GOT3 (cell line): ENCODE data around the gene ASTN2.

Experiments used
- DNase-seq: peaks from one replicate; lab custom pipeline; 2025; ENCODE audit warnings: mixed read lengths; lab: John Stamatoyannopoulos, UW

Gene ASTN2

DNA sequence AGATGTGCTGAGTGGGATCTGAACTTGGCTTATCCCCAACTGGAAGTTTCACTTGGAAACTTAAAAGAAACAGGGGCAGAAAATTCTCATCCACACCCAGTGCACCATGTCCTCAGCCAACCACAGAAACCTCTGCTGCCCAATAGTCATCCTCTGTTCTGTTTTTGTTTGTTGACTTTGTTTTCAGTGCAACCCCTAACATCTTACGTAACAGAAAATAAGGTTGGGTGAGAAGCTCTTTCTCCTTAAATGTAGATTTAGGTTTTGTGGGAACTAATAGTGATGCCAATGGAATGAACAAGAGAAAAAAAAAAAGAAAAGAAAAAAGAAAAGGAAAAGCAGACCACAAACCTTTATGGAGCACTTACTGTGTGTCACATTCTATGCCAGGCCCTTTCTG is 998.4 kb downstream of the ASTN2 start:
- DNase-seq = no peak

DNA sequence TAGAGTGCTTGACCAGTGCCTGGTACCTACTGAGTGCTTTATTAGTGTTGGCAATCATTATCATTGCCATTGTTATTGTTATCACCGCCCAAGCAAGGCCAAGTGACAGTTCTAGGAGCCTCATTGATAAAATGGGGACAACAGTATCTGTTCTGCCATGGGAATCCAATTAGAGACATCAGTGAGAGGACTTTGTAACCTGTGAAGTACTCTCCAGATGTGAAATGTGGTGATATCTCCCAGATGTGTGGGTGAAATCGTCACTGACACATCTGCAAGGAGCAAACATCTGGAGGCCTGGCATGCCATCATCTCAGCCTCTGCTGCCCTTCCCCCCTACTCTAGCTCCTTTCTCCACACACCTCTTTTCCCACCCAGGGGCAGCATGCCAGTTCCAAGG is 1000.5 kb downstream of the ASTN2 start:
- no peak for DNase-seq

DNA sequence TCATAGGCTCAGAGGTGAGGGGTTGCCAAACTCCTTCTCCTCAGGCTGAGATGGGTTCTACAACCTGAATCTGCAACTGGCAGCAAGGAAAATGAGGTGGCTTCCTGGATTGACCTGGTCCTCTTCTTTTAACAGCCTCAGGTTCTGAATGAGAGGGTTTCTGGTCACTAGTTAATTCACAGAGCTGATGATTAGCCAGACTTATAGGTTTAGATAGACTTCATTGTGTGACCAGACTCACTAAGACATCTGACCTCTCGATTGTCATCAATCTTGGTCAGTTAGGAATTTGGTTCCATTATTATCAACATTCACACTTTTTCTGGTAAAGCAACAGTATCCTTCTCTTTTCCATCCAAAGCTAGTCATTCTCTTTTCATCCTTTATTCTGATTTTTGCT is 1003.4 kb downstream of the ASTN2 start:
- no peak for DNase-seq

DNA sequence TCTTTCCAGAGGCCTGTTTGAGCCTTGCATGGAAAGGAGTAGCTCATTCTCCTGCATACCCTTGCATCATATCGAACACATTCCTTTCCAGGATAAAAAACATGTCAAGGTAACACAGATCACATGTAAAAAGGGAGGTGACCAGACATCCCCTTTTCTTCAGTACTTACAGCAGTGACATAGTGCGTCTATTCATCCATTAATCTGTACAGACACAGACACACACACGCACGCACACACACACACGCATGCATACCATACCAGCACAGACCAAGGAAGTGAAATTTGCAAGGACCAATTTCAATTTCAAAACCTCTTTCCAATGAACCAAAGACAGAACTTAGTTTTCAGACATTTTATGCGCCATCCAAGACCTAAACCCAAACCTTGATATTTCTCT is 1005.2 kb downstream of the ASTN2 start:
- no peak for DNase-seq

DNA sequence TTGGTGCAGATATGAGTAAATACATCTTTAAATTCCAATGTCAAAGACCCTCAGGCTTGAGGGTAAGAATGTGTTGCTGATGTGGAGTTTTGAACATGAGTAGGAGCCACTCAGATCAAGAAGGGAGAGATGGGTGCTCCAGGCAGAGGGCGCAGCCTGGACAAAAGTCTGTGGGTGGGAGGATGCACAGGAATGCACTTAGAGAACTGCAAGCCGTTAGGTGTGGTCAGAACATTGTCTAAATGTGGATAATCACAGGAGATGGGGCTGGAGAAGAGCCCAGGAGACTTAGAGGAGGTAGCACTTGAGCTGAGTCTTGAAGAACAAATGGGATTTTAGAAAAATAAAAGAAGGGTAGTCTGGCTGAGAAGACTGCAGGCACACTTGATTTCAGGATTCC is 1005.7 kb downstream of the ASTN2 start:
- DNase-seq = no peak

DNA sequence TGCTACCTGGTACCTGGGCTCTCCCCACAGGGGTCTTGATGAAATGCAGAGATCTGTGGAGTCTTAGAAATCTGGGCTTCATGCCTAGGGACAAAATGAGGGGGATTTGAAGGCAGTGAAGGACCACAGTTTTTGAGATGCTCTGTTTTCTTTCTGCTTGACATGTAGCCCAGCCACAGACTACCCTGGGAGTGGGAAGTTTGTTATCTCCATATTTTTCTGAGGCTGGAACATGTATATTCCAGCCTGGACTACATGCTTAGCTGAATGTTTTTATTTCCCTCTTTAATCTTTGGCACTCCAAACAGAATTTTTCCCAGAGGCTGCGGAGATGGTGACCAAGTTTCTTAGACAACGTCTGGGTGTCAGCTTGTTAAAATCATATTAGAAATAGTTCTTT is 1008.4 kb downstream of the ASTN2 start:
- DNase-seq = no peak

DNA sequence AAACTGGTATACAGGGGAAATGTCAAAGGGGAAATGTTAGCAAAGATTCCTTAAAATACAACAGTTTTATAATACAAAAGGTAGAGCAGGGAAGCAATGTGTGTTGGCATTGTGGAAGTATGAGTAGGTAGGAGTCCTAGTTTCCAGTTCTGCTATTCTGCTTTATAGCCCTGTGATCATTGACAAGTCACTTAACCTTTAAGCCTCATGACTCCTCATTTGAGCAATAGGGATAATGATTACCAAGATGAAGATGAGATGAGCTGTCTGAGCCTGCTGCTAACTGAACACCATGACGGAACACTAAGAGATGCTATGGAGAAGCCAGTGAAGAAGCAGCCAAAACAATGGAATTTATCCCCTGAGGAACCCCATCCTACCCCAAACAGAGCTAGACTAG is 1009.5 kb downstream of the ASTN2 start:
- no peak for DNase-seq

DNA sequence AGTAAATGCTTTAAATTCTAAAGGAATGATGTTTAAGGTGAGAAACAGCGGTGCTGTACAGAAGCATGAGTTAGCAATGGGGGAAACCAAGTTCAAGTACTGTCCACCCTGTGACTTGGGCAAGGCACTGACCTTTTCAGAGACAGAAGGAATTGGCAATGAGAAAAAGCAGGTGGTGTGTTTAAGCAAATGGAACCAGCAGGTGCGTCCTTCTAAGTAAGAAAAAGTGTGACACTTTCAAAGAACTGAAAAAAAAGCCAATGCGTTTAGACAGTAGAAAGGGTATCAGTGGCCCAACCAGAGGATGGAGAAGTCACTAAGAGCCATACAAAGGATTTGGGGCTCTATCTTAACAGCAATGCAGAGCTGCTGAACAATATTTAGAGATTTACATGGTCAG is 1010.6 kb downstream of the ASTN2 start:
- DNase-seq = no peak

DNA sequence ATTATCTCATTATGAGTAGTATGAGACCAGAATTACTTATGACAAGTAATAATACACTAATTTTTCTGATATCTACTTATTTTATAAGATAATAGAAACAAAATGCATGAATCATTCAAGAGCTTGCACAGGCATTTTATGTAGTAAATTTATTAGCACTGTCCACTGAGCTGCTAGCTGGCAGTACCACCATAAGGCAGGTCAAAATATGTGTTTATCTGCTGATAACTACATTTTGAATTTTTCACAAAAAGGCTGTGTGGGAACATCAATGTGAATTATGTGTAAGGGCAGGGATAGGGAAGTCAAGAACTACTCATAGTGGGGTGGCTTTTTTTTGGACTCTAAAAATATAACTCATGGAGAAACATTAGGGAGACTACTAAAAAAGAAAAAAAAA is 1011.7 kb downstream of the ASTN2 start:
- no peak for DNase-seq

DNA sequence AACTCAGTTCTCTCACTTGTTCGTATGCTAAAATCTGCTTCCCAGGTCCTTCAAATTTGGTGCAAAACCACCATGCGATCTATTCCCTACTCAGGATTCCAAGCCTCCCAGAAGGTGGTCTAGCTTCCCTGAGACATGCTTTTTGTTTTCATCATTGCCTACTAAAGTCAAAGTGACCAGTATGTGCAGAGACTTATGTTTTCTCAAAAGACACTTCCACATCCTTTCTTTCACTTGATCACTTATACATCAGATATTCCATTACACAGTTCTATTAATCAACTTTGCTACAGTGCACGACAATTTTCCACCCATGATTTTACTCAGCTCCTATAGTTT is 1019.2 kb downstream of the ASTN2 start:
- DNase-seq = no peak

DNA sequence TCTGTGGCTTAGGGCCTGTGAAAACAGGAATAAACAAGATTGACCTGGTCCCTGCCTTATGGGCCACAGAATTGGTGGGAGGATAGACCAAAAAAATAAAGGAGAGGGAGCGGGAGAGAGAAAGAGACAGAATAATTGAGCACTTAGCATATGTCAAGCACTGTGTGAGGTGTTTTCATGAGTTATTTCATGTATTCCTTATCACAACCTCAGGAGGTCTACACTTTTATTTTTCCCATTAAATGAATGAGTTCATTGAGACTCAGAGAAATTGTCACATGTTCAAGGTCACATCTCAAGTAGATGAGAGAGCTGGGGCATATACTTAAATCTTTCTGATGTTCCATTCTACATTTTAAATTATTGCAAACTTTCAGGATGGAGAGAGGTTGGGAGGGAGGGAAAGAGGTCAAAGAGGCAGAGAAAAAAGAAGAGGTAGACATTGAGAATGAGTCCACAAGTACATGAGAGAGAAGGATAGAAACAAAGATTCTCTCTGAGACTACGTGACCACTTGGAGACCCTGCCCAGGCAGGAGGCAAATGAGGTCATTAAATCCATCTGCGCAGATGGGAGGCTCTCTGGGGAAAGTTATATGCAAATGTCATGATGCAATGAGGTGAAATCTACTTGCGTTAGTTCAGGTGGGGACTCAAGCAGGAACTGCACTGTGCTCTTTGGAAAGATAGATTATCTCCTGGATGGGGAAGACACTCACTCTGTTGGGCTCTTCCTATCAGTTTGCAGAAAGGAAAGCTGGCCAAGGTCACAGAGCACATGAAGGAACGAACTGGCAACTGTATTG is 1019.8 kb downstream of the ASTN2 start:
- no peak for DNase-seq

DNA sequence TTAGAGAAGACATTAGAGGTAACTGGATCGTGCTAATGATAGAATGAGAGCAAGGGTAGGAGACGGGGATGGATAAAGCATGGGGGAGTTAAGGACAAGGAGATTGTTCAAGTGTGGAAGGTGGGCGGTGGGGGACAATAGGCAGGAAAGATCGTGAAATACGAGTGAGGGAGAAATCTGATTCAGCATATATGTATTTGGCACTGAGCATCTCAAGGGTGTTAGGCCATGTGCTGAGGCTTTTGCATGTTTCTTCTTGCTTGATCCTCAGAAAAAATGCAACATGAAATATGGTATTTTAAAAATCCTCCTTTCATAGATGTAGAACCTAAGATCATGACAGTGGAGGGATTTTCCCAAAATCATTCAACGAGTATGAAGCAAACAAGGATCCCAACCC is 1020.8 kb downstream of the ASTN2 start:
- no peak for DNase-seq

DNA sequence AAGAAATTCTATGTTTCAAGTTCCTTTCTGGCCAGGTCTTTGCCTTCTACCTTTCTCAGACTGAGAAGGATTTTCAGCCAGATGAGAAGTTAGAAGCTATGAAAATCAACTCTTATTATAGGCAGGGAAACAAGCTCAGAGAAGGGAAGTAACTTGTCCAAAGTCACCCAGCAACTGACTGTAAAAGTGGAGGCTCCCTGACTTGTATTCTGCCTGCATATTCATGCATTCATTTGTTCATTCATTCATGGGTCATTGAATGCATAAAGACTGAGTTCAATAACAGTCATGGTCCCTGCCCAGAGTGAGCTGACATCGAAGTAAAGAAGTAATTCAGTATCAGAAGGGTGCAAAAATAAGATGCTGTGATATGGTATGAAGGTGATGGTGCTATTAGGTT is 1021.7 kb downstream of the ASTN2 start:
- no peak for DNase-seq

DNA sequence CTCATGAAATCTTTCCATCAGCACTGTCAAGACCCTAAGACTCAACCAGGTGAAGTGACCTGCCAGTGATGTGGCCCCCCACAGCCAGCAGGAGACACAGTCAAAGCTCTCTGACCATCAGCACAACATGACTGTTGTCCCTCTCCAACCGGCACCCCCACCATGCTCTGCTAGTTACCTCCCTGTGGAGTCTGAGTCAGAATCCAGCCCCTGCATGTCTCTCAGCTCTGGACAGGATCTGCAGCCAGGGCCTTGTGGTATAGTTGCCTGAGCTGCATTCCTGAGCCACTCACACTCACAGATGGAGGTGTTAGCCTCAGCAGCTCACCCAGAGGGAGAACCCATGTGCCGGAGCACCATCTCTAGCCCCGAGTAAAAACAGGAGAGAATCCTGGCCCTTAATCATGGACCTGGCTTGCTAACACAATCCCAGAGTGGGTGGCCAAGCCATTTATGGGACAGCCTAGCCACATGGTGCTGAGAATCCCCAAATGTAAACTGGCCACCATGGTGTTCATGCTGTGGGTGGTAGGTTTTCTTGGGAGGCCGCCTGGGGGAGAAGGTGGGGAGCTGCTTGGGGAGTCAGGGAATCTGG is 1023.5 kb downstream of the ASTN2 start:
- no peak for DNase-seq

DNA sequence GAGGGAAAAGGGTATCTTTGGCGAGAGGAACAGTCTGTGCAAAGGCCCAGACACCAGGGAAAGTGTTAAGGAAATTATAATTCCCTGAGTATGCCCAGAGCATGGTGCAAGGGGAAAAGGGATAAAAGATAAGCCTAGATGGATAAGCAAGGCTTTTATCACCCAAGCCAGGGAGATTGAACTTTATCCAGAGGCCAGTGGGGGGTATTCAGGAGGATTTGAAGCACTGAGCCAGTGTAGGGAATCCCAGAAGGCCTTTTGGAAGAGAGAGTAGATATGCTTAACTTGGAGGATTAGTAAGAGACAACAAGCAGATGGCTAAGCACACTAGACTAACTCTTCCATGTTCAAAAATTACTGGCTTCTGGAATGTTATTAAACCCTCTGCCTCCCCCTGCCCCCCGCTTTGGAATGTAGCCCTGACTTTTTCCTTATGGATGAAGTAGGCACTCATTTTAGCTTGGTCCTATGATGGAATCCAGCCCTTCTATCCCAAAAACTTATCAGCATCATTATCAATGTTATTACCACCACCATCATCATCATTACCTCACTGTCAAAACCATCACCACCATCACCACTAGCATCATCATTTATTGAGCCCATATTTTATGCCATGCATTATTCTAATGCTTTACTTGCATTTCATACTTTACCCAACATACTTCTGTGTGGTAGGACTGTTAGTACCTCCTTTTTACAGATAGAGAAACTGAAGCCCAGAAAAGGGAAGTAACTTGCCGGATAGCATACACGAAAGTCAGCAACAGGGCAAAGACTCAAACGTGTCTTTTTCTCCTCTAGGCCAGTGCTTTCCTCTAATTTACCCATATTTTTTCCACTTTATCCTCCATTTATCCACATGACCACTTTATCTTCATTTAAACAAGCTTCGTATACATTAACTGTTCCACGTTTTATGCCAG is 1024.3 kb downstream of the ASTN2 start:
- no peak for DNase-seq

DNA sequence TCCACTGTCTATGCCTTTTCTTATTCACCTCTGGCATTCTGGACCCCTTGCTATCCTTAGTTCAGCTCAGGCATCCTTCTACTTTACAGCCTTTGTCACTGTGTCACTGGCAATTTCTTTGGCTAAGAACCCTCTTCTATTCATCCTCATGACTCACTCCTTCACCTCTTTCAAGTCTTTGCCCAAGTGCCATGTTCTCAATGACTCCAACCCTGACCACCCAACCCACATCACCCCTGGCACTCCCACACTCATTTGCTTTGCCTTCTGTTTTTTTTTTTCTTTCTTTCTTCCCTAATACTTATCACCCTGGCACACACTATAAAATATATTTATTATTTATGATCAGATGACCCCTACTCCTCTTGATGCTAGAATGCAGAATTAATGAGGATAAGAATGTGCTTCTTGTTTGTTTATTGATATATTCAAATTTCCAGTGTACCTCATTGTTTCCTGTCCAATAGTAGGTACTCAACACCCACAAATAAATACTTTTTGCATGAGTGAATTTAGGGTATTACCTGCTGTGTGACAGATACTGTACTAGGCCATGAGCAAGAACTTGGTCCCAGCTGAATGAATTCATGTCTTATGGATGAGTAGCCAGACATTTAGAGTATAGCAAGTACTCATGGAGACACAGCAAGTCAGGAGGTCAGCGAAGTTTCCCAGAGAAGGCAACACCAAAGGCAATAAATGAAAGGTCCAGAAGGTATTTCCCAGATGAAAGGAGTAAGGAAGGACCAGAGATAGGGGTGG is 1025.1 kb downstream of the ASTN2 start:
- DNase-seq = no peak

DNA sequence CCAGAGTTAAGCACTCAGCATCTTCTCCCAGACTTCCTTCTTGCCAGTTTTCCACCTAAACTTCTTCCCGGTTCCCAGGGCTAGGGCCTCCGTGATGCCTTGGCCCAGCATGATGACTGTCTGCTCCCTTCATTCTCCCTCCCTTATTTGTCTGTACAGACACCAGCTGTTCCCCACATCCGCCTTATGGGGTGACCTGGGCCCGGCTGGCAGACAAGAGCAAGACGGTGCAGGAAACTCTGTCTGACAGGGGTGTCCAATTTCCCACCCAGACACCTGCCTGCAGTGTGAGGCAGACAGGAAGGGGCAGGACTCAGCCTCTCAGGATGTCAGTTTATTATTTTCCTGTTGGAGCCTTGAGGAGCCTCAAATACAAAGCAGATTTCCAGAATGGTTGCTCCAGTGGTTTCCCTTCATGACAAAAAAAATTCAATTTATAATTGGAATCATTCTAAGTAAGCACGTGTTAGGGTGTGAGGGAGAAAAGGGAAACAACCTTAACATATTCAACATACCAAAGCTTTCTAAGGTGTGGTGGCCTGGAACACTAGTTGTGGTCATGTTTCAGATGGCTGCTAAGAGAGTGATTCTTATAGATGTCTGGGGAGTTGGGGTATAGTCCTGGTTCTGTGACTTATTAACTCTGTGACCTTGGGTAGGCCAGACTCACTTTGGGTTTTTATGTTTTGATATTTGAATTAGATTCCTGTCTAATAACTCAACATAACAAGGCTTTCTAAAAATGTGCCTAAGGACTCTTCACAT is 1026.7 kb downstream of the ASTN2 start:
- no peak for DNase-seq

DNA sequence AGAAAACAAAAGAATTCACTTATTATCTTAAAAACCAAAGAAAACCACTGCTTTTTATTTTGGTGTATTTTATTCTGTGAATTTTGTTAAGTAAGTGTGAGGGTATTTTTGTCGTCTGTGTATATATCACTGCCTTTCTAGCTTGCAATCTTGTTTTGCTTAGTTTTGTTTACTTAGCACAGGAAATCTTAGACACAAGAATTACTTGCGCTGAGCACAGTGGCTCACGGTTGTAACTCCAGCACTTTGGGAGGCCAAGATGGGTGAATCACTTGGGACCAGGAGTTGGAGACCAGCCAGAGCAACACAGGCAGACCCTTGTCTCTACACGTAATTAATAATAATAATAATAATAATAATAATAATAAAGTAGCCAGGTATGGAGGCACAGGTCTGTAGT is 1030.9 kb downstream of the ASTN2 start:
- no peak for DNase-seq

DNA sequence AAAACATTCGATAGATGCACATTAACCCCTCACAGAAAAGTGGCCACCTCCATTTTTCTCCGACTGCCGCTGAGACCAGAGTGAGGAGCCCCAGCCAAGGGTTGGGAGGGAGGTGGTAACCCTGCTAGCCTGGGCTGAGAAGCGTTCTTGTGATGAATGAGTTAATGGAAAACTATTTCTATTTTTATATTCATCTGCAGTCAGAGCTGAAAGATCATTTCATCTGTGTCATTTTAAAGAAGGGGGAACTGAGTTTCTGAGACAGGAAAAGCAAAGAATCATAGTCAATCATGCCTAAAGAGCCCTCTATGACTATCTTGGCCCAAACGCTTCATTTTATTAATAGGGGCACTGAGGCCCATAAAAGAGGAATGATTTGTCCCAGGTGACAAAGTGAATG is 1031.7 kb downstream of the ASTN2 start:
- DNase-seq = no peak

DNA sequence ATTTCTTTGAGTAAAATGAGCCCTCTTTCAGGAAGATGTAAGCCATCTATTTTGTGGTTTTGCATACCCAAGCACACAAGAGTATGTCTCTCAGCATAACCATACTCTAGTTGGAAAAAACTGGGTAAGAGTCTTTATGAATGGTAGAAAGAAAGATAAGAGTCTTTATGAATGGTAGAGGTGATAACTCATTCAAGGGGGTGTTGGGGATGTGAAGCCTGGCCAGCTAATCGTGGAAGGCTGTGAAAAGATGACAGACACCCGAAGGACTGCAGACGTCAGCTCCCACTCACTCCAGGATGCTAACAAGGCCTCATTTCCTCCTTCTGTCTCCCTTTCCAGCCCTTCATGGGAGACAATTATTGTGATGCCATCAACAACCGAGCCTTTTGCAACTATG is 1032.8 kb downstream of the ASTN2 start:
- no peak for DNase-seq

DNA sequence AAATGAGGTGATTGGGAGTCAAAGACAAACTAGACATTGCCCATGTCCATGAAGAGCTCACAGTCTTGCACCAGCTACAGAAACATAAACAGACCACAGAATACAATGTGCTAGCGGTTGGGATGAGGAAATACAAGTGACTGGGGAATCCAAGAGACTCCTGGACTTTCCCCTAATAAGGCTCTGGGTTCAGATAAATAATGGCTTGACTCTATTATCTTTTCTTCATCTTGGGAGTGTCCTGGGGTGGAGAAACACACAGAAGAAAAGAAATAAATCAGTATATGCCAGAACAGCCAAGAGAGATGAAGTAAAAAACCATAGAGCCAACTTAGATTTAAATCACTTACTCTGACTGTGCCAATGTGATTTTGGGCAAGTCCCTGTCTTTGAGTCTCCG is 1033.5 kb downstream of the ASTN2 start:
- no peak for DNase-seq
